Sigmoid colon (tissue), 7 donors: Measurements from ENCODE around the gene HHIPL1. TPM values are rescaled to one million over a fixed set of nuclear protein-coding genes. Genes with fewer than 3 reads are reported as not detected.

Source experiments
- DNase-seq: peaks from one replicate; pipeline ENCODE4 v3.0.0-alpha.2; 2019
- H3K27ac ChIP-seq, 4 donors: fragments of 200-600 bp; sonication (generic); one replicate each; pipeline ENCODE4 v1.5.1; 2016 to 2019; ENCODE audit warnings: mild to moderate bottlenecking in 1 of 4
- H3K27me3 ChIP-seq, 3 donors: fragments of 200-600 bp; sonication (generic); one replicate each; pipeline ENCODE4 v1.5.1; 2019; ENCODE audit warnings: mild to moderate bottlenecking in 1 of 3
- H3K36me3 ChIP-seq, 4 donors: fragments of 200-600 bp; sonication (generic); one replicate each; pipeline ENCODE4 v1.5.1; 2016 to 2019
- H3K4me1 ChIP-seq, 4 donors: fragments of 200-600 bp; sonication (generic); one replicate each; pipeline ENCODE4 v1.5.1; 2017 to 2019
- H3K4me3 ChIP-seq, 4 donors: fragments of 200-600 bp; sonication (generic); one replicate each; pipeline ENCODE4 v1.5.1; 2017 to 2019; ENCODE audit warnings: mild to moderate bottlenecking in 2 of 4, moderate library complexity in 1 of 4
- H3K9me3 ChIP-seq, 4 donors: fragments of 200-600 bp in 3 of 4; sonication (generic) in 3 of 4; one replicate each; pipeline versions ENCODE4 v1.5.1 to v1.6.1; 2013 to 2019
- EP300 ChIP-seq, 4 donors: sonication (generic); formaldehyde crosslinking; IDR thresholded peaks; one replicate each; pipeline ENCODE4 v1.6.1; 2017; ENCODE audit warnings: antibody characterized with exemption in 4 of 4
- POLR2A ChIP-seq, 2 donors: fragments of 450-650 bp; IDR thresholded peaks; one replicate each; pipeline ENCODE4 v1.6.1; 2016; ENCODE audit warnings: antibody characterized with exemption in 2 of 2, mild to moderate bottlenecking in 2 of 2, moderate library complexity in 2 of 2
- POLR2AphosphoS5 ChIP-seq, 4 donors: sonication (generic); formaldehyde crosslinking; IDR thresholded peaks; one replicate each; pipeline ENCODE4 v1.6.1; 2017; ENCODE audit warnings: antibody characterized with exemption in 4 of 4
- WGBS, 2 donors: extraction: QIAGEN DNeasy Blood & Tissue Kit; methylation state at CpG; one replicate each; pipeline ENCODE4 v1.1.7; 2013; 5-methylcytosine and 5-hydroxymethylcytosine counted together
- intact Hi-C: fragments of 100-400 bp; cut with DNase I; formaldehyde crosslinking; loops from one replicate; pipeline ENCODE4 v1.15.1; 2023
- polyA plus RNA-seq, 3 donors: library from polyadenylated mRNA; stranded (reverse); fragments of 200-250 nt; gene quantifications; one replicate each; pipeline ENCODE4 v1.2.3, GENCODE V29; 2013
- total RNA-seq, 4 donors: library from RNA; depleted of rRNA; stranded (reverse); fragments of >200 nt; gene quantifications; one replicate each; pipeline ENCODE4 v1.1.0, GENCODE V29; 2016
- TF ChIP-seq, protein P1 (sequence below), 4 experiments: fragments of 450-650 bp in 3 of 4; fragments of 200-600 bp in 1 of 4; IDR thresholded peaks; one replicate each; pipeline ENCODE4 v1.5.1; 2016 to 2019; ENCODE audit warnings: antibody characterized with exemption in 4 of 4, mild to moderate bottlenecking in 3 of 4, moderate library complexity in 2 of 4
- donor health status: healthy with polysubstance abuse.
- donor health status: Bipolar disorder and iron deficiency.
- donor health status: healthy.

Gene HHIPL1
- total and polyA plus RNA-seq, 7 donors = 0.80 to 10.8 (median 4.3) TPM; not detected in 2

DNA sequence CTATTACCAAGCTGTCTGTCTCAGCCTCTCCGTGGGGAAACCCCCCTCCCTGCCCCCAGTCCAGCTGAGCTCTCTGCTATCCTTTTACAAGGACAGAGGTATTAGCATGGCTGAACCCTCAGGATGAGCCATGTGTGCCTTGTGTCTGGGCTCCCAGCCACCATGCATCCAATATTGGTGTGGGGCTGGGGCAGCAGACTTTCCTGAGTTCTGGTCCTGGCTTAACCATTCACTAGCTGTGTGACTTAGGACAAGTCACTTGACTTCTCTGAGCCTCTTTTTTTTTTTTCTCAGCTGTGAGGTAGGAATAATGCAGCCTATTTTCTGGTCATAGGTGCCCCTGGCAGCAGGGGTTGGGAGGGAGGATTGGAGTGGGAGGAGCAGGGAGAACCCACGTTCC, 22.1 kb downstream of the HHIPL1 start:
- no peaks in the 10 kb centered on the region for H3K27me3 ChIP-seq
- peaks cover 0 to 19% (median 1%) of the 10 kb centered on the region in 4 donors for H3K36me3 ChIP-seq
- 36 to 49% methylated on average over 2 of the region's 2 CpGs for WGBS, 2 donors
- no peak for DNase-seq
- no peak for TF ChIP-seq POLR2AphosphoS5 (IDR thresholded peaks at IDR 0.05)
- TF ChIP-seq EP300 (IDR thresholded peaks at IDR 0.05) = no peak
- TF ChIP-seq, protein P1, sequence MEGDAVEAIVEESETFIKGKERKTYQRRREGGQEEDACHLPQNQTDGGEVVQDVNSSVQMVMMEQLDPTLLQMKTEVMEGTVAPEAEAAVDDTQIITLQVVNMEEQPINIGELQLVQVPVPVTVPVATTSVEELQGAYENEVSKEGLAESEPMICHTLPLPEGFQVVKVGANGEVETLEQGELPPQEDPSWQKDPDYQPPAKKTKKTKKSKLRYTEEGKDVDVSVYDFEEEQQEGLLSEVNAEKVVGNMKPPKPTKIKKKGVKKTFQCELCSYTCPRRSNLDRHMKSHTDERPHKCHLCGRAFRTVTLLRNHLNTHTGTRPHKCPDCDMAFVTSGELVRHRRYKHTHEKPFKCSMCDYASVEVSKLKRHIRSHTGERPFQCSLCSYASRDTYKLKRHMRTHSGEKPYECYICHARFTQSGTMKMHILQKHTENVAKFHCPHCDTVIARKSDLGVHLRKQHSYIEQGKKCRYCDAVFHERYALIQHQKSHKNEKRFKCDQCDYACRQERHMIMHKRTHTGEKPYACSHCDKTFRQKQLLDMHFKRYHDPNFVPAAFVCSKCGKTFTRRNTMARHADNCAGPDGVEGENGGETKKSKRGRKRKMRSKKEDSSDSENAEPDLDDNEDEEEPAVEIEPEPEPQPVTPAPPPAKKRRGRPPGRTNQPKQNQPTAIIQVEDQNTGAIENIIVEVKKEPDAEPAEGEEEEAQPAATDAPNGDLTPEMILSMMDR (IDR thresholded peaks at IDR 0.05) = no peak
- no peak for TF ChIP-seq POLR2A (IDR thresholded peaks at IDR 0.05)
- intact Hi-C loops = no loop called here
- H3K4me3 ChIP-seq = no peak overlapping the region
- H3K27ac ChIP-seq = no peak overlapping the region
- H3K9me3 ChIP-seq = no peaks in the 10 kb centered on the region
- peaks cover 0 to 7% (median 0%) of the 10 kb centered on the region in 4 donors for H3K4me1 ChIP-seq

- intact Hi-C loops = no loop called here
- DNase-seq = no peak
- TF ChIP-seq, protein P1 (IDR thresholded peaks at IDR 0.05) = no peak
- TF ChIP-seq POLR2A (IDR thresholded peaks at IDR 0.05) (no peak), EP300 (IDR thresholded peaks at IDR 0.05) (no peak), POLR2AphosphoS5 (IDR thresholded peaks at IDR 0.05) (no peak)
- Histone ChIP-seq H3K9me3 (no peaks in the 10 kb centered on the region), H3K36me3 (peaks cover 0 to 15% (median 1%) of the 10 kb centered on the region in 4 donors), H3K27ac (no peak overlapping the region), H3K27me3 (no peaks in the 10 kb centered on the region), H3K4me1 (peaks cover 0 to 7% (median 0%) of the 10 kb centered on the region in 4 donors), H3K4me3 (no peak overlapping the region)
- 76 to 82% methylated on average over 9 of the region's 9 CpGs for WGBS, 2 donors
Observed at GRCh38 chr14:99667821-99668220, 22.9 kb downstream of the HHIPL1 start.

- intact Hi-C loops = no loop called here
- 81 to 86% methylated on average over 27 of the region's 27 CpGs for WGBS, 2 donors
Observed at GRCh38 chr14:99668307-99669295, 23.7 kb downstream of the HHIPL1 start.

DNA sequence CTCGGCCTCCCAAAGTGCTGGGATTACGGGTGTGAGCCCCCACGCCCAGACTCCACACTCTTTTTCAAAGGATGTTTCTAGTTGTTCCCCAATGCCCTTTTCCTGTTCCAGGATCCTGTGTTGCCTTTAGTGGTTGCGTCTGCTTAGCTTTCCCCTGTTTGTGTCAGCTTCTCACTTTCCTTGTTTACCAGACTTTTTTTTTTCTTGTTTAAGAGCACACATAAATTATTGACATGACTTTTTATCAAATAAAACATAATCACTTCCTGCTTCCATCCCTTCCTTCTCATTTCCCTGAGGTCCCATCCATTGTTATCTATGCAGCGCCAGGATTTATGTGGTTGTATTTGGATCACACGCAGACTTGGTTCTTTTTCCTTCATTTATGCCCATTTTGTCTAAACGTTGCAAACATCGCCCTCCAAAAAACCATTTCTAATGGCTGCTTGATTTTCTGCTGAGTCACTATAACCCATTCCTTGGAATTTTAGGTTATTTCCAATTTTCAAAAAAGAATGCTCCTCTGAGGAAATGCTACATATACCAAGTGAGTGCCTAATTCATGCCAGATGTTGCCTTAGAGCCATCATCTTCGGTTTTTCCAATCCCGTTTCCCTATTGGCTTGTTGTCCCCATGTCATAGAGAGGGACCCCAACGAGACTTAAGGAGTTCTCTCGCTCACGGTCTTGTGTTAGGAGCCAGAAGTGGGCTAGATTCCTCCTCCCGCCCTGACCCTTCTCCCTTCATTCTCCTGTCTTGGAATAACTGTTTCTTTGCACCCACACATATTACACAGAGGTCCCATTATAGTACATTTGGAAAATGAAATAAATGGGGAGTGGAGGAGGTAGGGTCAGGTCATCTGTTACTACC, 25.7 kb downstream of the HHIPL1 start:
- H3K36me3 ChIP-seq = peaks cover 0 to 15% (median 1%) of the 10 kb centered on the region in 4 donors
- TF ChIP-seq, protein P1 (IDR thresholded peaks at IDR 0.05) = no peak
- TF ChIP-seq EP300 (IDR thresholded peaks at IDR 0.05) (no peak), POLR2A (IDR thresholded peaks at IDR 0.05) (no peak), POLR2AphosphoS5 (IDR thresholded peaks at IDR 0.05) (no peak)
- no peak overlapping the region for H3K4me3 ChIP-seq
- WGBS, 2 donors = 87 to 88% methylated on average over 14 of the region's 14 CpGs
- H3K4me1 ChIP-seq = no peaks in the 10 kb centered on the region
- no peak for DNase-seq
- H3K27ac ChIP-seq = no peak overlapping the region
- no peaks in the 10 kb centered on the region for H3K9me3 ChIP-seq
- no peaks in the 10 kb centered on the region for H3K27me3 ChIP-seq
- intact Hi-C loops = no loop called here

More at GRCh38 chr14:99668307-99669295, 23.7 kb downstream of the HHIPL1 start:
- Histone ChIP-seq H3K27ac (no peak overlapping the region), H3K4me1 (peaks cover 0 to 7% (median 0%) of the 10 kb centered on the region in 4 donors), H3K27me3 (no peaks in the 10 kb centered on the region), H3K36me3 (peaks cover 0 to 15% (median 1%) of the 10 kb centered on the region in 4 donors), H3K4me3 (no peak overlapping the region), H3K9me3 (no peaks in the 10 kb centered on the region)
- TF ChIP-seq EP300 (IDR thresholded peaks at IDR 0.05) (no peak), POLR2AphosphoS5 (IDR thresholded peaks at IDR 0.05) (no peak), POLR2A (IDR thresholded peaks at IDR 0.05) (no peak)
- TF ChIP-seq, protein P1 (IDR thresholded peaks at IDR 0.05) = no peak
- DNase-seq = no peak
